HepG2 (cell line): Measurements from ENCODE around the gene NUDT17. TPM values are rescaled to one million over a fixed set of nuclear protein-coding genes. Genes with fewer than 3 reads are reported as not detected.
A peak's percentile ranks its signal among the peaks of the same experiment; 100 is the strongest.

Source experiments
- AKAP8 ChIP-seq: sonication (generic); formaldehyde crosslinking; IDR thresholded peaks from 2 replicates; pipeline ENCODE4 v1.5.1; 2020; ENCODE audit warnings: mild to moderate bottlenecking, missing genetic modification reagents
- CBFB ChIP-seq: sonication (generic); formaldehyde crosslinking; IDR thresholded peaks from 2 replicates; pipeline ENCODE4 v1.4.0; 2020; ENCODE audit warnings: missing genetic modification reagents
- KAT8 ChIP-seq: IDR thresholded peaks from 2 replicates; pipeline ENCODE4 v1.6.1; 2016; ENCODE audit warnings: missing genetic modification reagents, missing compliant biosample characterization
- NR2F1 ChIP-seq, 2 experiments: fragments of 450-650 bp in 1 of 2; formaldehyde crosslinking in 1 of 2; IDR thresholded peaks; 2 replicates each; pipeline versions ENCODE4 v1.5.0 to v1.6.1; 2016 to 2020; ENCODE audit warnings: mild to moderate bottlenecking in 1 of 2, missing compliant biosample characterization in 1 of 2, missing genetic modification reagents in 1 of 2, moderate library complexity in 1 of 2
- RBM22 ChIP-seq: fragments of 200-400 bp; formaldehyde crosslinking; optimal IDR thresholded peaks from 2 replicates; pipeline ENCODE3; 2017; ENCODE audit warnings: mild to moderate bottlenecking, low read length, moderate library complexity
- RXRB ChIP-seq: IDR thresholded peaks from 2 replicates; pipeline ENCODE4 v1.6.1; 2016; ENCODE audit warnings: borderline replicate concordance, missing genetic modification reagents, missing compliant biosample characterization
- SOX6 ChIP-seq, 2 experiments: fragments of 450-650 bp in 1 of 2; sonication (generic) in 1 of 2; formaldehyde crosslinking in 1 of 2; IDR thresholded peaks; 2 replicates each; pipeline versions ENCODE4 v1.4.0 to v1.6.1; 2017 to 2020; ENCODE audit warnings: antibody characterized with exemption in 1 of 2, mild to moderate bottlenecking in 1 of 2, missing genetic modification reagents in 1 of 2
- TBX2 ChIP-seq: sonication (generic); formaldehyde crosslinking; IDR thresholded peaks from 2 replicates; pipeline ENCODE4 v1.5.0; 2020; ENCODE audit warnings: missing genetic modification reagents, mild to moderate bottlenecking, borderline replicate concordance
- ZBTB3 ChIP-seq: sonication (generic); formaldehyde crosslinking; IDR thresholded peaks from 2 replicates; pipeline ENCODE4 v1.4.0; 2020; ENCODE audit warnings: low read depth, mild to moderate bottlenecking, moderate library complexity, missing genetic modification reagents, borderline replicate concordance
- ZFY ChIP-seq: sonication (generic); formaldehyde crosslinking; IDR thresholded peaks from 2 replicates; pipeline ENCODE4 v1.4.0; 2020; ENCODE audit warnings: missing genetic modification reagents
- ZNF232 ChIP-seq: sonication (generic); formaldehyde crosslinking; IDR thresholded peaks from 2 replicates; pipeline ENCODE4 v1.4.0; 2020; ENCODE audit warnings: missing genetic modification reagents, borderline replicate concordance
- ZNF292 ChIP-seq: sonication (generic); formaldehyde crosslinking; IDR thresholded peaks from 2 replicates; pipeline ENCODE4 v1.8.1; 2022; ENCODE audit warnings: mild to moderate bottlenecking, low read depth, missing genetic modification reagents, borderline replicate concordance
- ZNF607 ChIP-seq: sonication (generic); formaldehyde crosslinking; IDR thresholded peaks from 2 replicates; pipeline ENCODE4 v1.5.1; 2020; ENCODE audit warnings: missing genetic modification reagents, mild to moderate bottlenecking, borderline replicate concordance
- ZNF780A ChIP-seq: sonication (generic); formaldehyde crosslinking; IDR thresholded peaks from 2 replicates; pipeline ENCODE4 v1.8.0; 2022; ENCODE audit warnings: mild to moderate bottlenecking, missing genetic modification reagents, moderate library complexity
- ZNF841 ChIP-seq: sonication (generic); formaldehyde crosslinking; IDR thresholded peaks from 2 replicates; pipeline ENCODE4 v1.8.1; 2023; ENCODE audit warnings: missing genetic modification reagents, borderline replicate concordance
- polyA plus RNA-seq, 8 experiments: library from polyadenylated mRNA; depleted of rRNA in 3 of 8; stranded (reverse) in 7 of 8; unstranded in 1 of 8; fragments of >200 nt; fragmentation: Illumina TruSeq in 4 of 8; extraction: Trizol in 4 of 8; gene quantifications; 2 replicates each; pipeline versions ENCODE4 v1.2.1 to v1.2.3, GENCODE V29; 2011 to 2016; ENCODE audit warnings: low read depth in 4 of 8, missing spikeins in 1 of 8, mixed read lengths in 1 of 8; ENCODE audit not compliant: insufficient read depth in 1 of 8
- total RNA-seq, 5 experiments: library from RNA; depleted of rRNA; stranded (reverse); fragments of >200 nt; fragmentation: Illumina TruSeq; extraction: Trizol; gene quantifications; 2 replicates each; pipeline ENCODE4 v1.2.3, GENCODE V29; 2016; ENCODE audit warnings: low read depth in 1 of 5
- TF ChIP-seq, protein P1 (sequence below): sonication (generic); formaldehyde crosslinking; IDR thresholded peaks from 2 replicates; pipeline ENCODE4 v1.4.0; 2020; ENCODE audit warnings: missing genetic modification reagents, borderline replicate concordance
- TF ChIP-seq, protein P2 (sequence below): sonication (generic); formaldehyde crosslinking; IDR thresholded peaks from 2 replicates; pipeline ENCODE4 v1.5.1; 2020; ENCODE audit warnings: mild to moderate bottlenecking, missing genetic modification reagents, moderate library complexity
- TF ChIP-seq, protein P3 (sequence below): sonication (generic); formaldehyde crosslinking; IDR thresholded peaks from 2 replicates; pipeline ENCODE4 v1.4.0; 2020; ENCODE audit warnings: missing genetic modification reagents, borderline replicate concordance

Gene NUDT17
- total and polyA plus RNA-seq, 2 of the 13 experiments (the other 11 are each of a cell fraction or from before 2014, with no cell fraction given) = 2.6 to 5.8 TPM

DNA sequence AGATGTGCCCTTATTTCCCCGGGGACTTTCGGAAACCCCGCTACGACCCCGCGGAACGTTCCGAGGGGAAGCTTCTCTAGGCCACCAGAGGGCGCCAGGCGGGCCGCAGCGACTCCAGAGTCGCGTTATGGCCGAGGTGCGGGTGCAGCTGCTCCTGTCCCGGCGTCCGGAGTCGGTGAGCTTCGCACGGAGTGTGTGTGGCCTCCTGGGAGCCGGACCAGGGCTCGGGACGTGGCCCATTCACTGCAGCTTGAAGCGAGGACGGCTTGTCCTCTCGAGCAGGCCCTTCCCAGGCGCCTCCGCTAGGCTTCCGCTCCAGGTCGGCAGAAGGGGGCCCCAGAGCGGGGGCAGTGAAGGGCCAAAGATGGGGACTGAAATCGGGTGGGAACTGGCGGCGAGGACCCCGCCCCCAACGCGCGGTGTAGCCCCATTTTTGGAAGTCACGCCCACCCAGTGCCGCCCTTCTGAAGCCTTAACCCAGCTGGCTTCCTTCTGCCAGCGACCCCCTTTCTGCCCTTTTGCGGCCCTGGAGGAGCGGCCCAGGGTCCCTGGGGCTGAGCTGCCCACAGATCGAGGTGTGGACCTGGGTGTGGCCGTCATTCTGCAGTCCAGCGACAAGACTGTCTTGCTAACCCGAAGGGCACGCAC lies at the start of gene NUDT17 (continued):
- TF ChIP-seq, protein P1, sequence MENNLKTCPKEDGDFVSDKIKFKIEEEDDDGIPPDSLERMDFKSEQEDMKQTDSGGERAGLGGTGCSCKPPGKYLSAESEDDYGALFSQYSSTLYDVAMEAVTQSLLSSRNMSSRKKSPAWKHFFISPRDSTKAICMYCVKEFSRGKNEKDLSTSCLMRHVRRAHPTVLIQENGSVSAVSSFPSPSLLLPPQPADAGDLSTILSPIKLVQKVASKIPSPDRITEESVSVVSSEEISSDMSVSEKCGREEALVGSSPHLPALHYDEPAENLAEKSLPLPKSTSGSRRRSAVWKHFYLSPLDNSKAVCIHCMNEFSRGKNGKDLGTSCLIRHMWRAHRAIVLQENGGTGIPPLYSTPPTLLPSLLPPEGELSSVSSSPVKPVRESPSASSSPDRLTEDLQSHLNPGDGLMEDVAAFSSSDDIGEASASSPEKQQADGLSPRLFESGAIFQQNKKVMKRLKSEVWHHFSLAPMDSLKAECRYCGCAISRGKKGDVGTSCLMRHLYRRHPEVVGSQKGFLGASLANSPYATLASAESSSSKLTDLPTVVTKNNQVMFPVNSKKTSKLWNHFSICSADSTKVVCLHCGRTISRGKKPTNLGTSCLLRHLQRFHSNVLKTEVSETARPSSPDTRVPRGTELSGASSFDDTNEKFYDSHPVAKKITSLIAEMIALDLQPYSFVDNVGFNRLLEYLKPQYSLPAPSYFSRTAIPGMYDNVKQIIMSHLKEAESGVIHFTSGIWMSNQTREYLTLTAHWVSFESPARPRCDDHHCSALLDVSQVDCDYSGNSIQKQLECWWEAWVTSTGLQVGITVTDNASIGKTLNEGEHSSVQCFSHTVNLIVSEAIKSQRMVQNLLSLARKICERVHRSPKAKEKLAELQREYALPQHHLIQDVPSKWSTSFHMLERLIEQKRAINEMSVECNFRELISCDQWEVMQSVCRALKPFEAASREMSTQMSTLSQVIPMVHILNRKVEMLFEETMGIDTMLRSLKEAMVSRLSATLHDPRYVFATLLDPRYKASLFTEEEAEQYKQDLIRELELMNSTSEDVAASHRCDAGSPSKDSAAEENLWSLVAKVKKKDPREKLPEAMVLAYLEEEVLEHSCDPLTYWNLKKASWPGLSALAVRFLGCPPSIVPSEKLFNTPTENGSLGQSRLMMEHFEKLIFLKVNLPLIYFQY = peak; percentile 58
- TF ChIP-seq SOX6 (IDR thresholded peaks at IDR 0.05) (no peak), SOX6 (CRISPR knock-in tag; IDR thresholded peaks at IDR 0.05) (peak; percentile 44; the same call in 1 of the 2 replicates), TBX2 (CRISPR knock-in tag) (peak; percentile 72), NR2F1 (CRISPR knock-in tag; IDR thresholded peaks at IDR 0.05) (no peak), ZFY (CRISPR knock-in tag) (peak; percentile 77), ZNF841 (CRISPR knock-in tag) (no peak), ZNF292 (CRISPR knock-in tag) (peak; percentile 56; the same call in 1 of the 2 replicates), ZNF607 (CRISPR knock-in tag) (peak; percentile 56; the same call in 1 of the 2 replicates), RBM22 (peak; percentile 30), ZBTB3 (no peak), AKAP8 (CRISPR knock-in tag) (peak; percentile 64), KAT8 (CRISPR knock-in tag) (peak; percentile 61), RXRB (CRISPR knock-in tag) (0 out of 2 replicates have a peak, but pooled peaks have one; percentile 21), ZNF232 (CRISPR knock-in tag) (no peak), ZNF780A (CRISPR knock-in tag) (no peak), CBFB (CRISPR knock-in tag) (0 out of 2 replicates have a peak, but pooled peaks have one; percentile 32)
- TF ChIP-seq, protein P2, sequence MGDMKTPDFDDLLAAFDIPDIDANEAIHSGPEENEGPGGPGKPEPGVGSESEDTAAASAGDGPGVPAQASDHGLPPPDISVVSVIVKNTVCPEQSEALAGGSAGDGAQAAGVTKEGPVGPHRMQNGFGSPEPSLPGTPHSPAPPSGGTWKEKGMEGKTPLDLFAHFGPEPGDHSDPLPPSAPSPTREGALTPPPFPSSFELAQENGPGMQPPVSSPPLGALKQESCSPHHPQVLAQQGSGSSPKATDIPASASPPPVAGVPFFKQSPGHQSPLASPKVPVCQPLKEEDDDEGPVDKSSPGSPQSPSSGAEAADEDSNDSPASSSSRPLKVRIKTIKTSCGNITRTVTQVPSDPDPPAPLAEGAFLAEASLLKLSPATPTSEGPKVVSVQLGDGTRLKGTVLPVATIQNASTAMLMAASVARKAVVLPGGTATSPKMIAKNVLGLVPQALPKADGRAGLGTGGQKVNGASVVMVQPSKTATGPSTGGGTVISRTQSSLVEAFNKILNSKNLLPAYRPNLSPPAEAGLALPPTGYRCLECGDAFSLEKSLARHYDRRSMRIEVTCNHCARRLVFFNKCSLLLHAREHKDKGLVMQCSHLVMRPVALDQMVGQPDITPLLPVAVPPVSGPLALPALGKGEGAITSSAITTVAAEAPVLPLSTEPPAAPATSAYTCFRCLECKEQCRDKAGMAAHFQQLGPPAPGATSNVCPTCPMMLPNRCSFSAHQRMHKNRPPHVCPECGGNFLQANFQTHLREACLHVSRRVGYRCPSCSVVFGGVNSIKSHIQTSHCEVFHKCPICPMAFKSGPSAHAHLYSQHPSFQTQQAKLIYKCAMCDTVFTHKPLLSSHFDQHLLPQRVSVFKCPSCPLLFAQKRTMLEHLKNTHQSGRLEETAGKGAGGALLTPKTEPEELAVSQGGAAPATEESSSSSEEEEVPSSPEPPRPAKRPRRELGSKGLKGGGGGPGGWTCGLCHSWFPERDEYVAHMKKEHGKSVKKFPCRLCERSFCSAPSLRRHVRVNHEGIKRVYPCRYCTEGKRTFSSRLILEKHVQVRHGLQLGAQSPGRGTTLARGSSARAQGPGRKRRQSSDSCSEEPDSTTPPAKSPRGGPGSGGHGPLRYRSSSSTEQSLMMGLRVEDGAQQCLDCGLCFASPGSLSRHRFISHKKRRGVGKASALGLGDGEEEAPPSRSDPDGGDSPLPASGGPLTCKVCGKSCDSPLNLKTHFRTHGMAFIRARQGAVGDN (CRISPR knock-in tag) = peak; percentile 93
- TF ChIP-seq, protein P3, sequence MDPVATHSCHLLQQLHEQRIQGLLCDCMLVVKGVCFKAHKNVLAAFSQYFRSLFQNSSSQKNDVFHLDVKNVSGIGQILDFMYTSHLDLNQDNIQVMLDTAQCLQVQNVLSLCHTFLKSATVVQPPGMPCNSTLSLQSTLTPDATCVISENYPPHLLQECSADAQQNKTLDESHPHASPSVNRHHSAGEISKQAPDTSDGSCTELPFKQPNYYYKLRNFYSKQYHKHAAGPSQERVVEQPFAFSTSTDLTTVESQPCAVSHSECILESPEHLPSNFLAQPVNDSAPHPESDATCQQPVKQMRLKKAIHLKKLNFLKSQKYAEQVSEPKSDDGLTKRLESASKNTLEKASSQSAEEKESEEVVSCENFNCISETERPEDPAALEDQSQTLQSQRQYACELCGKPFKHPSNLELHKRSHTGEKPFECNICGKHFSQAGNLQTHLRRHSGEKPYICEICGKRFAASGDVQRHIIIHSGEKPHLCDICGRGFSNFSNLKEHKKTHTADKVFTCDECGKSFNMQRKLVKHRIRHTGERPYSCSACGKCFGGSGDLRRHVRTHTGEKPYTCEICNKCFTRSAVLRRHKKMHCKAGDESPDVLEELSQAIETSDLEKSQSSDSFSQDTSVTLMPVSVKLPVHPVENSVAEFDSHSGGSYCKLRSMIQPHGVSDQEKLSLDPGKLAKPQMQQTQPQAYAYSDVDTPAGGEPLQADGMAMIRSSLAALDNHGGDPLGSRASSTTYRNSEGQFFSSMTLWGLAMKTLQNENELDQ (CRISPR knock-in tag) = no peak
